ENCODE measurements around the gene PANK4. TPM values are rescaled to one million over a fixed set of nuclear protein-coding genes. Genes with fewer than 3 reads are reported as not detected.

PANK4 gene
- total RNA-seq, 1 experiment from 2014 or later = 32.2 TPM

- H3K27ac ChIP-seq (ENCODE audit: insufficient read length, low read depth, low read length) = no peak overlapping the region
- no peak overlapping the region for H2BK120ac ChIP-seq (ENCODE audit: low read depth, low read length, poor library complexity, severe bottlenecking)
- no peak overlapping the region for H3K18ac ChIP-seq (ENCODE audit: insufficient read length, low read depth, low read length)
- H2AK5ac ChIP-seq (ENCODE audit: insufficient read length, low read length) = no peak overlapping the region
- no peak overlapping the region for H2BK5ac ChIP-seq (ENCODE audit: insufficient read length, low read length)
- no peak overlapping the region for H4K8ac ChIP-seq (replicated peaks; ENCODE audit: insufficient read length, low read depth, low read length)
- no peaks in the 10 kb centered on the region for H3K36me3 Mint-ChIP-seq (ENCODE audit: insufficient read depth in 1 of 3, low read depth in 3 of 3)
- no peak overlapping the region for H2BK20ac ChIP-seq (ENCODE audit: low read depth, low read length, poor library complexity, severe bottlenecking)
- no peak overlapping the region for H2AFZ ChIP-seq (ENCODE audit: low read length)
- peaks cover 12% of the 10 kb centered on the region for H3K27me3 Mint-ChIP-seq (ENCODE audit: low read depth)
- no peak overlapping the region for H3K23ac ChIP-seq (ENCODE audit: insufficient read length, low read depth, low read length)
- peaks cover 3% of the 10 kb centered on the region for H4K20me1 ChIP-seq (ENCODE audit: control insufficient read depth, insufficient read depth, insufficient read length)
- H3K14ac ChIP-seq (ENCODE audit: insufficient read depth, low read length) = no peak overlapping the region
- no peak overlapping the region for H4K91ac ChIP-seq (ENCODE audit: insufficient read length, low read depth, low read length)
- H3K27me3 ChIP-seq (ENCODE audit: insufficient read depth, low read length) = no peaks in the 10 kb centered on the region
- H3K4me1 ChIP-seq (ENCODE audit: insufficient read depth, low read length) = no peaks in the 10 kb centered on the region
- H3K4ac ChIP-seq (ENCODE audit: low read depth, low read length) = no peak overlapping the region
- no peaks in the 10 kb centered on the region for H3K9me3 Mint-ChIP-seq
- no peak overlapping the region for H3K56ac ChIP-seq (ENCODE audit: insufficient read length, low read depth, low read length)
- no peak overlapping the region for H3K9ac ChIP-seq (ENCODE audit: extremely low read depth, insufficient read length, low read length)
- H3K27ac Mint-ChIP-seq = no peak overlapping the region
- no peaks in the 10 kb centered on the region for H3K23me2 ChIP-seq (ENCODE audit: insufficient read length, low read depth, low read length, poor library complexity, severe bottlenecking)
- H3K79me2 ChIP-seq (ENCODE audit: insufficient read depth, low read length) = no peaks in the 10 kb centered on the region
- H3K9me3 ChIP-seq (ENCODE audit: control insufficient read depth, low read depth, low read length) = no peaks in the 10 kb centered on the region
- peaks cover 0 to 7% of the 10 kb centered on the region in 2 experiments; a peak in 1 of 4 replicates for H3K4me1 Mint-ChIP-seq
- no peak overlapping the region for H3K4me3 Mint-ChIP-seq
- TF ChIP-seq CTCF (conservative IDR thresholded peaks at IDR 0.05) = no peak
- no CpG with 5 or more reads among the region's 7 CpGs for WGBS (ENCODE audit: extremely low coverage, insufficient read length, low lambda C conversion rate)
- H3K79me1 ChIP-seq (ENCODE audit: insufficient read depth, low read depth, low read length, poor library complexity, severe bottlenecking) = no peaks in the 10 kb centered on the region
- H2BK12ac ChIP-seq (ENCODE audit: insufficient read length, low read depth, low read length) = no peak overlapping the region
- H3T11ph ChIP-seq (ENCODE audit: low read length) = no peak overlapping the region
- H2BK15ac ChIP-seq (ENCODE audit: low read depth, low read length) = no peak overlapping the region
- H3K4me2 ChIP-seq (ENCODE audit: insufficient read depth, insufficient read length, low read length) = no peak overlapping the region
- H4K5ac ChIP-seq (ENCODE audit: insufficient read length, low read depth, low read length) = no peak overlapping the region
- no peak for DNase-seq
Observed at GRCh38 chr1:2471159-2471471, 55.3 kb downstream of the PANK4 start.
